ENCODE measurements around the gene LGALS9.

The LGALS9 gene

GRCh38 chr17:27601975-27602302 lies 29.0 kb upstream of the LGALS9 start:
- Histone ChIP-seq H3K36me3 (peaks cover 13% of the 10 kb centered on the region; the same call in 1 of the 2 replicates), H3K27me3 (no peaks in the 10 kb centered on the region), H3K9ac (no peak overlapping the region), H3K4me3 (no peak overlapping the region), H3K27ac (no peak overlapping the region), H4K20me1 (no peaks in the 10 kb centered on the region), H3K4me1 (peaks cover 9% of the 10 kb centered on the region; the same call in 1 of the 2 replicates), H3K4me2 (no peak overlapping the region), H3K9me3 (no peaks in the 10 kb centered on the region)
- no peak for TF ChIP-seq Cebpa-rat (IDR thresholded peaks at IDR 0.05)

GRCh38 chr17:27602721-27603420 lies 28.1 kb upstream of the LGALS9 start:
- no peak overlapping the region for H3K4me2 ChIP-seq
- no peak for TF ChIP-seq Cebpa-rat (IDR thresholded peaks at IDR 0.05)
- H3K27me3 ChIP-seq: no peaks in the 10 kb centered on the region
- no peaks in the 10 kb centered on the region for H4K20me1 ChIP-seq
- no peak overlapping the region for H3K4me3 ChIP-seq
- no peaks in the 10 kb centered on the region for H3K9me3 ChIP-seq
- H3K9ac ChIP-seq: no peak overlapping the region
- peaks cover 13% of the 10 kb centered on the region; the same call in 1 of the 2 replicates for H3K36me3 ChIP-seq
- peaks cover 15% of the 10 kb centered on the region; the same call in 1 of the 2 replicates for H3K4me1 ChIP-seq
- H3K27ac ChIP-seq: no peak overlapping the region

DNA sequence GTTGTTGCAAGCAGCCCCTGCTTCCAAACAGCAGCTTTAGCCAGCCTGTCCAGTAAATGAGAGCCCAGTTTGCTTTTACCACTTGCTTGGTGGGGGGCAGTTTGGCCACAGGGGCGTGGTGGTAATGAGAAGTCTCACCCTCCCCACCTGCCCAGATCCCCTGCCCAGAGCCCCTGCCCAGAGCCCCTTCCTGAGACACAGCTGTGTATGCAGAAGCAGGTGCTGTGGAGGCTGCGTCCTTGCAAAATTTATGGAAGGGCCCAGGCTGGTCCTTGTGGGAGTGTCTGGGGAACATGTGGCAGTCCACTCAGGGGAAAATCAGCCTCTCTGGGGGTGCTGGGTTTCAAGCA lies 27.6 kb upstream of the LGALS9 start:
- no peak overlapping the region for H3K9ac ChIP-seq

DNA sequence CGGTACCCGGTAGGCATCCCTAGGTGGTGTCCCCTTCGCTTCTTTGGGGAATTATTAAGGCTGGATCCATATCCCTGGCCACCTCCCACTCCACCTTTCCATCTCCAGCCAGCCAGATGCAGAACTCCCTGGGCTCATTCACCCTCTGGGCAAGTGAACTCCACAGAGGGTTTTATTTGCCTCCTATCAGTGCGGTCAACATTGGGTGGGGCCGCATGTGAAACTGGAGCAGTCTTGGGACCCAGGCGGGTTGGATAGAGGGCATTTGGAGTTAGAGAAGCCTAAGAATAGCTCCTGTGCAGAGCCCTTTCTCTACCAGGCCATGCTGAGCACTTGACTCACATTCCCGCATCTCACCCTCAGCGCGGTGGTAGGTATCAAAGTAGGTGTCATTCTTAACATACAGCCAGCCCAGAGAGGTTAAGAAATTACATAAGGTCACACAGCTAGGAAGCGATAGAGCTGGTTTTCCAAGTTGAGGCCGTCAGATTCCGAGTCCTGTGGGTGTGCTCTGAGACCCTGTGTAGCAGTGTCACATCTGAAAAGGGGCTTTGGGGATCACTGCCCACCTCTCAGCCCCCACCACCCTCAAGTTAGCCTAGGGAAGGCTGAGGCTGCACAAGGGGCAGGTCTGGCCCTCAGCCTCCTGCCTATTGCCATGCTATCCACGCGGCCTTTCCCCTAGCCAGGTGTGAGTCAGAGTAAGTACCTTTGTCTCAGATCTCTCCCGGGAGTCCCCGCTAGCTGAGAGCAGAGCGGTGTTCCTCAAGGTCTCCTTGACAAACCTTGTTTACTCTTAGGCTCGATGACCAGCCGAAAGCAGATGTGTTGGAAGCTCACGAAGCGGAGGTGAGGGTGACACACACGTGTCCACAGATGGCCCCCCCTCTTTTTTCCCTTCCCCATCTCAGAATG lies 26.9 kb upstream of the LGALS9 start:
- Histone ChIP-seq H3K36me3 (peaks cover 13% of the 10 kb centered on the region; the same call in 1 of the 2 replicates), H4K20me1 (no peaks in the 10 kb centered on the region), H3K4me2 (no peak overlapping the region), H3K27me3 (no peaks in the 10 kb centered on the region), H3K4me3 (no peak overlapping the region), H3K9me3 (no peaks in the 10 kb centered on the region), H3K9ac (no peak overlapping the region), H3K4me1 (peaks cover 15% of the 10 kb centered on the region; the same call in 1 of the 2 replicates), H3K27ac (no peak overlapping the region)
- no peak for TF ChIP-seq Cebpa-rat (IDR thresholded peaks at IDR 0.05)

More for the DNA sequence above, 27.6 kb upstream of the LGALS9 start:
- no peaks in the 10 kb centered on the region for H3K27me3 ChIP-seq
- peaks cover 13% of the 10 kb centered on the region; the same call in 1 of the 2 replicates for H3K36me3 ChIP-seq
- H3K27ac ChIP-seq: no peak overlapping the region
- no peaks in the 10 kb centered on the region for H4K20me1 ChIP-seq
- peaks cover 15% of the 10 kb centered on the region; the same call in 1 of the 2 replicates for H3K4me1 ChIP-seq
- H3K4me3 ChIP-seq: no peak overlapping the region
- no peak for TF ChIP-seq Cebpa-rat (IDR thresholded peaks at IDR 0.05)
- no peaks in the 10 kb centered on the region for H3K9me3 ChIP-seq
- no peak overlapping the region for H3K4me2 ChIP-seq

- Histone ChIP-seq H3K4me1 (peaks cover 22% of the 10 kb centered on the region), H3K27me3 (no peaks in the 10 kb centered on the region), H3K27ac (no peak overlapping the region), H3K4me3 (no peak overlapping the region), H3K9ac (no peak overlapping the region), H3K4me2 (no peak overlapping the region), H3K36me3 (peaks cover 18% of the 10 kb centered on the region; the same call in 1 of the 2 replicates), H3K9me3 (no peaks in the 10 kb centered on the region), H4K20me1 (no peaks in the 10 kb centered on the region)
- TF ChIP-seq Cebpa-rat (IDR thresholded peaks at IDR 0.05): no peak
These were observed 25.6 kb upstream of the LGALS9 start for GRCh38 chr17:27605409-27605808.

- Histone ChIP-seq H3K9ac (no peak overlapping the region), H3K36me3 (peaks cover 25% of the 10 kb centered on the region; the same call in 1 of the 2 replicates), H3K4me1 (peaks cover 43% of the 10 kb centered on the region), H3K27ac (no peak overlapping the region), H3K9me3 (peaks cover 2% of the 10 kb centered on the region; the same call in 1 of the 2 replicates), H4K20me1 (no peaks in the 10 kb centered on the region), H3K4me3 (no peak overlapping the region), H3K27me3 (no peaks in the 10 kb centered on the region), H3K4me2 (no peak overlapping the region)
- no peak for TF ChIP-seq Cebpa-rat (IDR thresholded peaks at IDR 0.05)
These were observed 23.4 kb upstream of the LGALS9 start for GRCh38 chr17:27607521-27608091.

DNA sequence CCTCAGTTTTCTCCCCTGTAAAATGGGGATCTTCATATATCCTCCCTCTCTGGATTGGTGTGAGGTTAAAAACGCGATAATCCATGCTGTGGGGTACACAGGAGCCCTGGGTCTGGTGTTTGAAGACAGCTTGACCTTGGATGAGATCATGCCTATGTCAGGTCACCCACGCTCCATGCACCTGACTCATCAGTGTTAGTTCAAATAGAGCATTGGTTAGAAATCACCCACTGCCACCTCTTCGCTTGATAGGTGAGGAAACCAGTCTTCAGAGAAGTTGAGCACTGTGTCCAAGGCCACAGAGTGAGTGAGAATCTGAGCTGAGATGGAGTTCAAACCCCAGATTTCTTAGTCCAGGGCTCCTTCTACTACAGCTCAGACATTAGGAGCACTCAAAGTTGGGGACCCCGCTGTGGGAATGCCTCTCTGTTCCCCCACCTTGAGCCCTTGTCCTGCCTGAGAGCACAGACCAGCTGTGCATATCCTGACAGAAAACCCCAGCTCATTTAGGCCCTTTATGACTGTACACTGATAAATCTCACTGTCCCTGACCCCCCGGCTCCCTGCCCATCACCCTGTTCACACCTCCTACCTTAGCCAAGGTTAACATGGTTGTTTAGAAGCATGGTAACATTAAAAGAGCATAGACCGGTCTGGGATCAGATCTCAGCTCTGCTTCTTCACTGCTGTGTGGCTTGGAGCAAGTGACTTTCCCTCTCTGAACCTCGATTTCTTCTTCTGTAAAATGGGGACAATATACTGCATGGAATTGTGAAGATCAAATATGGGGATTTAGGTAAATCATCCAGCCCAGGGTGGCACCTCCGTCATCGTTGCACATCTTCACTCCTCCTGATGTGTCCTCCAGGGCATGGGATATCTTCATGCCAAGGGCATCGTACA lies 22.4 kb upstream of the LGALS9 start:
- Histone ChIP-seq H3K27me3 (no peaks in the 10 kb centered on the region), H3K4me2 (no peak overlapping the region), H3K4me3 (no peak overlapping the region), H3K27ac (no peak overlapping the region), H3K9ac (no peak overlapping the region), H3K4me1 (peaks cover 45% of the 10 kb centered on the region), H3K36me3 (peaks cover 32% of the 10 kb centered on the region; the same call in 1 of the 2 replicates), H3K9me3 (peaks cover 11% of the 10 kb centered on the region; the same call in 1 of the 2 replicates), H4K20me1 (no peaks in the 10 kb centered on the region)
- no peak for TF ChIP-seq Cebpa-rat (IDR thresholded peaks at IDR 0.05)

GRCh38 chr17:27609611-27610303 lies 21.2 kb upstream of the LGALS9 start:
- no peak overlapping the region for H3K4me3 ChIP-seq
- H3K4me1 ChIP-seq: peaks cover 56% of the 10 kb centered on the region
- H3K9ac ChIP-seq: no peak overlapping the region
- no peaks in the 10 kb centered on the region for H3K27me3 ChIP-seq
- no peak for TF ChIP-seq Cebpa-rat (IDR thresholded peaks at IDR 0.05)
- peaks cover 32% of the 10 kb centered on the region; the same call in 1 of the 2 replicates for H3K36me3 ChIP-seq
- H4K20me1 ChIP-seq: no peaks in the 10 kb centered on the region
- H3K27ac ChIP-seq: no peak overlapping the region
- H3K4me2 ChIP-seq: no peak overlapping the region
- H3K9me3 ChIP-seq: peaks cover 13% of the 10 kb centered on the region; the same call in 1 of the 2 replicates

All from BLaER1 (cell line).